ENCODE data around the gene HSPH1. TPM values are rescaled to one million over a fixed set of nuclear protein-coding genes. Genes with fewer than 3 reads are reported as not detected.

The HSPH1 gene
- total and polyA plus RNA-seq, 2 of the 13 experiments (the other 11 are each of a cell fraction or from before 2014, with no cell fraction given), result 13.0 to 62.9 TPM

DNA sequence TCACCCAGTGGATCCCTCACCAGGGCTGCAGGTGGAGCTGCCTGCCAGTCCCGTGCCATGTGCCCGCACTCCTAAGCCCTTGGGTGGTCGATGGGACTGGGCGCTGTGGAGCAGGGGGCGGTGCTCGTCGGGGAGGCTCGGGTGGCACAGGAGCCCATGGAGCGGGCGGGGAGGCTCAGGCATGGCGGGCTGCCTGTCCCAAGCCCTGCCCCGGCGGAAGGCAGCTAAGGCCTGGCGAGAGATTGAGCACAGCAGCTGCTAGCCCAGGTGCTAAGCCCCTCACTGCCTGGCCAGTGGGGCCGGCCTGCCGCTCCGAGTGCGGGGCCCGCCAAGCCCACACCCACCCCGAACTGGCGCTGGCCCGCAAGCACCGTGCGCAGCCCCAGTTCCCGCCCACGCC lies 21.3 kb upstream of the HSPH1 start (continued):
- TF ChIP-seq, protein P1, sequence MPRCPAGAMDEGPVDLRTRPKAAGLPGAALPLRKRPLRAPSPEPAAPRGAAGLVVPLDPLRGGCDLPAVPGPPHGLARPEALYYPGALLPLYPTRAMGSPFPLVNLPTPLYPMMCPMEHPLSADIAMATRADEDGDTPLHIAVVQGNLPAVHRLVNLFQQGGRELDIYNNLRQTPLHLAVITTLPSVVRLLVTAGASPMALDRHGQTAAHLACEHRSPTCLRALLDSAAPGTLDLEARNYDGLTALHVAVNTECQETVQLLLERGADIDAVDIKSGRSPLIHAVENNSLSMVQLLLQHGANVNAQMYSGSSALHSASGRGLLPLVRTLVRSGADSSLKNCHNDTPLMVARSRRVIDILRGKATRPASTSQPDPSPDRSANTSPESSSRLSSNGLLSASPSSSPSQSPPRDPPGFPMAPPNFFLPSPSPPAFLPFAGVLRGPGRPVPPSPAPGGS (CRISPR knock-in tag; IDR thresholded peaks at IDR 0.05), result no peak
- TF ChIP-seq, protein P2, sequence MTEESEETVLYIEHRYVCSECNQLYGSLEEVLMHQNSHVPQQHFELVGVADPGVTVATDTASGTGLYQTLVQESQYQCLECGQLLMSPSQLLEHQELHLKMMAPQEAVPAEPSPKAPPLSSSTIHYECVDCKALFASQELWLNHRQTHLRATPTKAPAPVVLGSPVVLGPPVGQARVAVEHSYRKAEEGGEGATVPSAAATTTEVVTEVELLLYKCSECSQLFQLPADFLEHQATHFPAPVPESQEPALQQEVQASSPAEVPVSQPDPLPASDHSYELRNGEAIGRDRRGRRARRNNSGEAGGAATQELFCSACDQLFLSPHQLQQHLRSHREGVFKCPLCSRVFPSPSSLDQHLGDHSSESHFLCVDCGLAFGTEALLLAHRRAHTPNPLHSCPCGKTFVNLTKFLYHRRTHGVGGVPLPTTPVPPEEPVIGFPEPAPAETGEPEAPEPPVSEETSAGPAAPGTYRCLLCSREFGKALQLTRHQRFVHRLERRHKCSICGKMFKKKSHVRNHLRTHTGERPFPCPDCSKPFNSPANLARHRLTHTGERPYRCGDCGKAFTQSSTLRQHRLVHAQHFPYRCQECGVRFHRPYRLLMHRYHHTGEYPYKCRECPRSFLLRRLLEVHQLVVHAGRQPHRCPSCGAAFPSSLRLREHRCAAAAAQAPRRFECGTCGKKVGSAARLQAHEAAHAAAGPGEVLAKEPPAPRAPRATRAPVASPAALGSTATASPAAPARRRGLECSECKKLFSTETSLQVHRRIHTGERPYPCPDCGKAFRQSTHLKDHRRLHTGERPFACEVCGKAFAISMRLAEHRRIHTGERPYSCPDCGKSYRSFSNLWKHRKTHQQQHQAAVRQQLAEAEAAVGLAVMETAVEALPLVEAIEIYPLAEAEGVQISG (CRISPR knock-in tag; IDR thresholded peaks at IDR 0.05), result no peak
- TF ChIP-seq ZNF572 (CRISPR knock-in tag; IDR thresholded peaks at IDR 0.05) (no peak), SP1 (IDR thresholded peaks at IDR 0.05) (no peak), SP1 (CRISPR knock-in tag; IDR thresholded peaks at IDR 0.05) (no peak), GFI1 (CRISPR knock-in tag; IDR thresholded peaks at IDR 0.05; ENCODE audit: borderline replicate concordance) (no peak), ZNF292 (CRISPR knock-in tag; IDR thresholded peaks at IDR 0.05; ENCODE audit: borderline replicate concordance, low read depth) (no peak), MATR3 (CRISPR knock-in tag; IDR thresholded peaks at IDR 0.05) (no peak)

DNA sequence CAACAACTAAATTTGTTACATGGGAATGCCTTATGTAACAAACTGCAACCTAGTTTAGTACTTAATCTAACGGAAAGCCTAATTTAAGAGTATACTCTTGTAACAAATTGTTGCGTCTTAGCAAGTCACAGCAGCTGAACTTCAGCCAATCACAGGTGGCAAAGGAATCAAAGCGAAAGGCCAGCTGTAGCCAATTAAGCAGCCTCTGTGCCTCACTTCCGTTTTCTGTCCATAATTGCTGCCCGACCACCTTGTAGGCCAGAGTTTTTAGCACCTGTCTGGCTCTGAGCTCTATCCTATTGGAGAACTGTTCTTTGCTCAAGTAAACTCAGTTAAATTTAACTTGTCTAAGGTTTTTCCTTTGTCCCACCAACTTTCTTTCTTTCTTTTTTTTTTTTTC lies 18.1 kb upstream of the HSPH1 start:
- CTCF ChIA-PET (ENCODE audit: low intra/inter-chr PET ratio, low total read pairs), result no interaction called here
- no peaks in the 10 kb centered on the region for H3K27me3 ChIP-seq (ENCODE audit: control insufficient read depth in 1 of 2, insufficient read depth in 2 of 2, low read length in 2 of 2)
- intact Hi-C loops (cut with micrococcal nuclease; ENCODE audit: unreplicated experiment), result loop anchor here (2.0 kb wide), 1 partner anchor 69 kb away; no protein-coding TSS in a partner anchor
- WGBS (ENCODE audit: low lambda C conversion rate), result 61% methylated on average over 5 of the region's 5 CpGs
- H3K9me3 ChIP-seq (ENCODE audit: low read length), result no peaks in the 10 kb centered on the region
- no peaks in the 10 kb centered on the region for H4K20me1 ChIP-seq (ENCODE audit: insufficient read depth, low read length)
- H3K4me2 ChIP-seq (ENCODE audit: low read depth, low read length), result no peak overlapping the region
- H2AFZ ChIP-seq (ENCODE audit: low read length), result no peak overlapping the region
- no peaks in the 10 kb centered on the region for H3K36me3 ChIP-seq (replicated peaks in 1 of 2; ENCODE audit: control insufficient read depth in 1 of 2, insufficient read depth in 2 of 2, low read length in 2 of 2)
- TF ChIP-seq FOSL2 (CRISPR knock-in tag; IDR thresholded peaks at IDR 0.05), result no peak
- TF ChIP-seq, protein P3, sequence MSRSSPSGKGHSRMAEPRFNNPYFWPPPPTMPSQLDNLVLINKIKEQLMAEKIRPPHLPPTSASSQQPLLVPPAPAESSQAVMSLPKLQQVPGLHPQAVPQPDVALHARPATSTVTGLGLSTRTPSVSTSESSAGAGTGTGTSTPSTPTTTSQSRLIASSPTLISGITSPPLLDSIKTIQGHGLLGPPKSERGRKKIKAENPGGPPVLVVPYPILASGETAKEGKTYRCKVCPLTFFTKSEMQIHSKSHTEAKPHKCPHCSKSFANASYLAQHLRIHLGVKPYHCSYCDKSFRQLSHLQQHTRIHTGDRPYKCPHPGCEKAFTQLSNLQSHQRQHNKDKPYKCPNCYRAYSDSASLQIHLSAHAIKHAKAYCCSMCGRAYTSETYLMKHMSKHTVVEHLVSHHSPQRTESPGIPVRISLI (CRISPR knock-in tag; IDR thresholded peaks at IDR 0.05; ENCODE audit: borderline replicate concordance), result no peak
- TF ChIP-seq CBX2 (IDR thresholded peaks at IDR 0.05; ENCODE audit: low read depth, low read length), result no peak
- TF ChIP-seq CBX2 (CRISPR knock-in tag; IDR thresholded peaks at IDR 0.05; ENCODE audit: low read depth), result no peak
- ATAC-seq (no peak), FAIRE-seq (no peak), DNase-seq (ENCODE audit: low spot score) (no peak)
- in situ Hi-C loops (cut with HindIII; ENCODE audit: extremely low pct_ligation_motif_present, low pct_unique_long_range_greater_than_20kb), result no loop called here
- H3K4me1 ChIP-seq (ENCODE audit: insufficient read depth, low read length), result 0 out of 2 replicates have a peak, but pooled peaks cover 19% of the 10 kb centered on the region
- no peak overlapping the region for H3K4me3 ChIP-seq (replicated peaks in 1 of 3; ENCODE audit: insufficient read depth in 1 of 3, low read depth in 2 of 3, low read length in 3 of 3)
- H3K79me2 ChIP-seq (ENCODE audit: insufficient read depth, low read length), result no peaks in the 10 kb centered on the region
- no peak overlapping the region for H3K27ac ChIP-seq (ENCODE audit: extremely low read length, insufficient read depth, low read length)
- POLR2A ChIA-PET, result interaction anchor here (0.7 kb wide), 1 partner anchor 18 kb away, joined by 3 read pairs; the partner anchor contains the start of gene HSPH1
- H3K9ac ChIP-seq (ENCODE audit: insufficient read depth, low read depth, low read length), result no peak overlapping the region
- no TSS peak for BruUV-seq (replicated peaks)

All from HepG2 (cell line).